ENCODE results near the gene DUS4L. TPM values are rescaled to one million over a fixed set of nuclear protein-coding genes. Genes with fewer than 3 reads are reported as not detected.

DUS4L gene
- total RNA-seq, 1 experiment from 2014 or later, result 9.1 TPM

DNA sequence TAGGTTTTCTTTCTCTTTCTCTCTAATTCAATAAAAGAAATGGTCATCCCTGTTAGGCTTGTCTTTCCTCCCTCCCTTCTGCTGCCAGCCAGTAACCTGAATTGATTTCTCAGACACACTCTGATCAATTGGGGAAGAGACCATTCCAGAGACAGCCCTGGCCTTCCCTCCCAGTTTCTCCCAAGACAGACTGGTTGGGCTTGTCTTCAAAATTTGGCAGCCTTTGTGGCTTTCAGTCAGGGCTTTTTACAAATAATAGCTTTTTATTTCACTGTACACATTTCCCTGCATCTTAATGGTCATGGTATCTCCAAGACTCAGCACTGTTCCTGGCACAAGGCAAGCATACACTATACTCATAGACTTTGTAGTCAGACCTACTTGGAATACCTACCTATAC lies 50.2 kb downstream of the DUS4L start:
- H3K36me3 ChIP-seq (ENCODE audit: control insufficient read depth, insufficient read depth, low read length), result peaks cover 14% of the 10 kb centered on the region; the same call in 1 of the 2 replicates
- intact Hi-C loops (cut with micrococcal nuclease; ENCODE audit: unreplicated experiment), result no loop called here
- ATAC-seq, result no peak

DNA sequence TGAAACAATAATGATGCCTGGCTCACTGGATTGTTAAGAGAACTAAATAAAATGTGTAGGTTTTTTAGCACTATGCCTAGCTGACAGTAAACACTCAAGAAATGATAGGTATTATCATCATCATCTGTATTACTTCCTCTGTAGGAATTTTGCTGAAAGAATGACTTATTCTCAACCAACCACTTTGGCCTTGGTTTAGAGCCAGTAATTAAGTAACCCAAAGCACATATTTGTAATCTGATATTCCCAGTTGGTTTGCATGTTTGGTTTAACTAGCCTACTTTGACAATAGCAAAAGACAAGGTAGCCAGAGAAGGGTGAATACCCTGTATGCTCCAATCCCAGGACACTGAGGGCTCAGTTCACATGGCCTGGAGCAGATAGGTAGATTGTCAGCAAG lies 50.7 kb downstream of the DUS4L start:
- H3K27ac ChIP-seq (ENCODE audit: low read length), result no peak overlapping the region
- H3K4me1 ChIP-seq (ENCODE audit: control insufficient read depth, insufficient read depth, low read length), result no peaks in the 10 kb centered on the region
- POLR2A ChIA-PET, result no interaction called here
- intact Hi-C loops (cut with micrococcal nuclease; ENCODE audit: unreplicated experiment) (no loop called here), in situ Hi-C loops (cut with HindIII; ENCODE audit: low pct_unique_long_range_greater_than_20kb, low sequenced_read_pairs) (no loop called here)
- H3K36me3 ChIP-seq (ENCODE audit: control insufficient read depth, insufficient read depth, low read length), result peaks cover 17% of the 10 kb centered on the region; the same call in 1 of the 2 replicates
- TF ChIP-seq, protein P1, sequence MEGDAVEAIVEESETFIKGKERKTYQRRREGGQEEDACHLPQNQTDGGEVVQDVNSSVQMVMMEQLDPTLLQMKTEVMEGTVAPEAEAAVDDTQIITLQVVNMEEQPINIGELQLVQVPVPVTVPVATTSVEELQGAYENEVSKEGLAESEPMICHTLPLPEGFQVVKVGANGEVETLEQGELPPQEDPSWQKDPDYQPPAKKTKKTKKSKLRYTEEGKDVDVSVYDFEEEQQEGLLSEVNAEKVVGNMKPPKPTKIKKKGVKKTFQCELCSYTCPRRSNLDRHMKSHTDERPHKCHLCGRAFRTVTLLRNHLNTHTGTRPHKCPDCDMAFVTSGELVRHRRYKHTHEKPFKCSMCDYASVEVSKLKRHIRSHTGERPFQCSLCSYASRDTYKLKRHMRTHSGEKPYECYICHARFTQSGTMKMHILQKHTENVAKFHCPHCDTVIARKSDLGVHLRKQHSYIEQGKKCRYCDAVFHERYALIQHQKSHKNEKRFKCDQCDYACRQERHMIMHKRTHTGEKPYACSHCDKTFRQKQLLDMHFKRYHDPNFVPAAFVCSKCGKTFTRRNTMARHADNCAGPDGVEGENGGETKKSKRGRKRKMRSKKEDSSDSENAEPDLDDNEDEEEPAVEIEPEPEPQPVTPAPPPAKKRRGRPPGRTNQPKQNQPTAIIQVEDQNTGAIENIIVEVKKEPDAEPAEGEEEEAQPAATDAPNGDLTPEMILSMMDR (IDR thresholded peaks at IDR 0.05), result no peak
- TF ChIP-seq, protein P2, sequence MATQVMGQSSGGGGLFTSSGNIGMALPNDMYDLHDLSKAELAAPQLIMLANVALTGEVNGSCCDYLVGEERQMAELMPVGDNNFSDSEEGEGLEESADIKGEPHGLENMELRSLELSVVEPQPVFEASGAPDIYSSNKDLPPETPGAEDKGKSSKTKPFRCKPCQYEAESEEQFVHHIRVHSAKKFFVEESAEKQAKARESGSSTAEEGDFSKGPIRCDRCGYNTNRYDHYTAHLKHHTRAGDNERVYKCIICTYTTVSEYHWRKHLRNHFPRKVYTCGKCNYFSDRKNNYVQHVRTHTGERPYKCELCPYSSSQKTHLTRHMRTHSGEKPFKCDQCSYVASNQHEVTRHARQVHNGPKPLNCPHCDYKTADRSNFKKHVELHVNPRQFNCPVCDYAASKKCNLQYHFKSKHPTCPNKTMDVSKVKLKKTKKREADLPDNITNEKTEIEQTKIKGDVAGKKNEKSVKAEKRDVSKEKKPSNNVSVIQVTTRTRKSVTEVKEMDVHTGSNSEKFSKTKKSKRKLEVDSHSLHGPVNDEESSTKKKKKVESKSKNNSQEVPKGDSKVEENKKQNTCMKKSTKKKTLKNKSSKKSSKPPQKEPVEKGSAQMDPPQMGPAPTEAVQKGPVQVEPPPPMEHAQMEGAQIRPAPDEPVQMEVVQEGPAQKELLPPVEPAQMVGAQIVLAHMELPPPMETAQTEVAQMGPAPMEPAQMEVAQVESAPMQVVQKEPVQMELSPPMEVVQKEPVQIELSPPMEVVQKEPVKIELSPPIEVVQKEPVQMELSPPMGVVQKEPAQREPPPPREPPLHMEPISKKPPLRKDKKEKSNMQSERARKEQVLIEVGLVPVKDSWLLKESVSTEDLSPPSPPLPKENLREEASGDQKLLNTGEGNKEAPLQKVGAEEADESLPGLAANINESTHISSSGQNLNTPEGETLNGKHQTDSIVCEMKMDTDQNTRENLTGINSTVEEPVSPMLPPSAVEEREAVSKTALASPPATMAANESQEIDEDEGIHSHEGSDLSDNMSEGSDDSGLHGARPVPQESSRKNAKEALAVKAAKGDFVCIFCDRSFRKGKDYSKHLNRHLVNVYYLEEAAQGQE (IDR thresholded peaks at IDR 0.05; ENCODE audit: insufficient read depth in 1 of 2, low read depth in 2 of 2, low read length in 1 of 2), result no peak
- TF ChIP-seq SIN3A (IDR thresholded peaks at IDR 0.05; ENCODE audit: borderline replicate concordance, insufficient read depth, low read depth, low read length), result no peak
- no peak for TF ChIP-seq TCF7L2 (IDR thresholded peaks at IDR 0.05; ENCODE audit: low read depth, low read length)
- no peak for TF ChIP-seq POLR2AphosphoS5 (IDR thresholded peaks at IDR 0.05; ENCODE audit: low read depth, low read length)
- H3K27me3 ChIP-seq (ENCODE audit: control insufficient read depth, insufficient read depth, low read length), result no peaks in the 10 kb centered on the region
- ATAC-seq, result no peak
- CTCF ChIA-PET, result no interaction called here
- DNase-seq (ENCODE audit: low read depth, low spot score), result no peak
- H3K9me3 ChIP-seq (ENCODE audit: control insufficient read depth, insufficient read depth, low read depth, low read length), result no peaks in the 10 kb centered on the region
- H3K4me3 ChIP-seq (ENCODE audit: low read depth in 2 of 2, low read length in 2 of 2), result no peak overlapping the region
- BruUV-seq (replicated peaks), result no TSS peak

More for the DNA sequence above, 50.2 kb downstream of the DUS4L start:
- H3K9me3 ChIP-seq (ENCODE audit: control insufficient read depth, insufficient read depth, low read depth, low read length), result no peaks in the 10 kb centered on the region
- no peak for TF ChIP-seq POLR2AphosphoS5 (IDR thresholded peaks at IDR 0.05; ENCODE audit: low read depth, low read length)
- no peak for DNase-seq (ENCODE audit: low read depth, low spot score)
- POLR2A ChIA-PET, result no interaction called here
- H3K4me1 ChIP-seq (ENCODE audit: control insufficient read depth, insufficient read depth, low read length), result no peaks in the 10 kb centered on the region
- in situ Hi-C loops (cut with HindIII; ENCODE audit: low pct_unique_long_range_greater_than_20kb, low sequenced_read_pairs), result no loop called here
- no peak overlapping the region for H3K27ac ChIP-seq (ENCODE audit: low read length)
- H3K4me3 ChIP-seq (ENCODE audit: low read depth in 2 of 2, low read length in 2 of 2), result no peak overlapping the region
- BruUV-seq (replicated peaks), result no TSS peak
- CTCF ChIA-PET, result no interaction called here
- no peaks in the 10 kb centered on the region for H3K27me3 ChIP-seq (ENCODE audit: control insufficient read depth, insufficient read depth, low read length)

DNA sequence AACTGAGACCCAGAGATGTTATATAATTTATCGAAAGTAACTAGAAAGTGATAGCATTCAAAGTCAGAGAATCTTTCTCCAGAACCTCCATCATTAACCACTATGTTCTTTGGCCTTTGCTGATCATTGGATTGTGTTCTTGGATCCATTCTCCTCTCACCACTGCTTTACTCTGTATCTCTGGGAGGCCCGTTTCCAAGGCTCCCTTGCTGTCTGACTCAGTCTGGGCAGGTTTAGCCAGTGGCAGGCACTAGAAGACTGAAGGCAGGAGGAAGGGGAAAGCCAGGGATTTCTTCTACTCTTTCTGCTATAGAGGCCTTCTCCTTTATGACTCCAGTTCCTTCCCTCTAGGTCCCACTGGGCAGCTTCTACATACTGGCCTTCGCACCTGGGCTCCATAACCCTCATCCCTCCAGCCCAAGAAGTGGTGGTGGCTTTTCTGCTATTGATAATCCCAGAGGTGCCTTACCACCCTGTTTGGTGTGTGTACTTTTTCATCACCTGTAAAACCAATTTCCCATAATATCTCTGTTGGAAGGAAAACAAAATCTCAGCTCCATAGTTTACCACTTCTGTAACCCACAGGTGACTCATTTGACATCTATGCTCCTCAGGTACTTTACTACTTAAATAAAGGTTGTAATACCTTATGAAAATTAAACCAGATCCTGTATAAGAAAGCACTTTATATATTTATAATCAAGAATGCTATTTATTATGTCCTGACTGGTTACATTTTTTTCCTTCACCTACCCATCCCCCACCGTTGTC lies 52.3 kb downstream of the DUS4L start:
- ChIA-PET CTCF (no interaction called here), POLR2A (no interaction called here)
- no peak overlapping the region for H3K27ac ChIP-seq (ENCODE audit: low read length)
- no TSS peak for BruUV-seq (replicated peaks)
- peaks cover 17% of the 10 kb centered on the region; the same call in 1 of the 2 replicates for H3K36me3 ChIP-seq (ENCODE audit: control insufficient read depth, insufficient read depth, low read length)
- intact Hi-C loops (cut with micrococcal nuclease; ENCODE audit: unreplicated experiment) (no loop called here), in situ Hi-C loops (cut with HindIII; ENCODE audit: low pct_unique_long_range_greater_than_20kb, low sequenced_read_pairs) (no loop called here)
- H3K4me1 ChIP-seq (ENCODE audit: control insufficient read depth, insufficient read depth, low read length), result no peaks in the 10 kb centered on the region
- ATAC-seq (no peak), DNase-seq (ENCODE audit: low read depth, low spot score) (no peak)
- TF ChIP-seq, protein P2 (IDR thresholded peaks at IDR 0.05; ENCODE audit: insufficient read depth in 1 of 2, low read depth in 2 of 2, low read length in 1 of 2), result no peak
- TF ChIP-seq SIN3A (IDR thresholded peaks at IDR 0.05; ENCODE audit: borderline replicate concordance, insufficient read depth, low read depth, low read length) (no peak), POLR2AphosphoS5 (IDR thresholded peaks at IDR 0.05; ENCODE audit: low read depth, low read length) (no peak), TCF7L2 (IDR thresholded peaks at IDR 0.05; ENCODE audit: low read depth, low read length) (no peak)
- TF ChIP-seq, protein P1 (IDR thresholded peaks at IDR 0.05), result no peak
- H3K9me3 ChIP-seq (ENCODE audit: control insufficient read depth, insufficient read depth, low read depth, low read length), result no peaks in the 10 kb centered on the region
- no peak overlapping the region for H3K4me3 ChIP-seq (ENCODE audit: low read depth in 2 of 2, low read length in 2 of 2)
- no peaks in the 10 kb centered on the region for H3K27me3 ChIP-seq (ENCODE audit: control insufficient read depth, insufficient read depth, low read length)
